Stimulated activated CD4-positive, alpha-beta T cell treated with anti-CD3 and anti-CD28 coated beads, Interleukin-2, amount 100 ng/mL, for 24 hours (primary cell): ENCODE measurements around the gene ENTHD1.

ENCODE experiments used
- DNase-seq, 2 donors: peaks; one replicate each; pipeline ENCODE4 v3.0.0-alpha.2; 2020

ENTHD1 gene

GRCh38 chr22:39710380-39711150 lies 183.0 kb downstream of the ENTHD1 start:
- DNase-seq = no peak

GRCh38 chr22:39707816-39708215 lies 185.7 kb downstream of the ENTHD1 start:
- DNase-seq = no peak

- no peak for DNase-seq
Observed at GRCh38 chr22:39707351-39707750, 186.2 kb downstream of the ENTHD1 start.

DNA sequence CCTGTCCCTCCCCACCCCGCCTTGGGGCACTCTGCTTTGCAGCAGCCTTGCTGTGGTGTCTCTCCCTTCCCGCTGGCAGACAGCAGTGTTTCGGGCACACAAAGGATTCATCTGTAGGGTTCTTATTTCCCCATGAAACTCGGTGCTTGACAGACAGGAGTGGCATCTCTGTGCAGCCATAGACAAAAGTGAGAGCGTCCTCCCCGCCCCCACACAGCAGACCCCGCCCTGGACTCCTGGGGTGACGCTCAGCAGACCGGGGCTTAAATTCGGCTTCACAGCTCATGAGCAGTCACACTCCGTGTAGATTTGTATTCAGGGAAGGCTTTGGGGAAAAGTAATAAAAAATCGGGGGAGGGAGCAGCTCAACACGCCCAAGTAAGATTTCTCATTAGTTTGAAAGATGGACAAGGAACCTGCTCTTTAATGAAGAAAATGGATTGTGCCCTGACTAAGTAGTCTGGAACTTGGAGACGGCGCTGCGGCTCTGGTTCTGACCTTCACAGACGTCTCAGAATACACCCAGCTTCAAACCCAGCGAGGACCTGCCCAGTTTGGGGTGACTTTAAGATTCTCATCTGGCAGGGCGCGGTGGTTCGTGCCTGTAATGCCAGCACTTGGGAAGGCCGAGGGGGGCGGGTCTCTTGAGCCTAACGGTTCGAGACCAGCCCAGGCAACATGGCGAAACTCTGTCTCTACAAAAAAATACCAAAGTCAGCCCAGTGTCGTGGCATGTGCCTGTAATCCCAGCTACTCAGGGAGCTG lies 187.0 kb downstream of the ENTHD1 start:
- DNase-seq = no peak

- no peak for DNase-seq
Observed at GRCh38 chr22:39705386-39705785, 188.2 kb downstream of the ENTHD1 start.

DNA sequence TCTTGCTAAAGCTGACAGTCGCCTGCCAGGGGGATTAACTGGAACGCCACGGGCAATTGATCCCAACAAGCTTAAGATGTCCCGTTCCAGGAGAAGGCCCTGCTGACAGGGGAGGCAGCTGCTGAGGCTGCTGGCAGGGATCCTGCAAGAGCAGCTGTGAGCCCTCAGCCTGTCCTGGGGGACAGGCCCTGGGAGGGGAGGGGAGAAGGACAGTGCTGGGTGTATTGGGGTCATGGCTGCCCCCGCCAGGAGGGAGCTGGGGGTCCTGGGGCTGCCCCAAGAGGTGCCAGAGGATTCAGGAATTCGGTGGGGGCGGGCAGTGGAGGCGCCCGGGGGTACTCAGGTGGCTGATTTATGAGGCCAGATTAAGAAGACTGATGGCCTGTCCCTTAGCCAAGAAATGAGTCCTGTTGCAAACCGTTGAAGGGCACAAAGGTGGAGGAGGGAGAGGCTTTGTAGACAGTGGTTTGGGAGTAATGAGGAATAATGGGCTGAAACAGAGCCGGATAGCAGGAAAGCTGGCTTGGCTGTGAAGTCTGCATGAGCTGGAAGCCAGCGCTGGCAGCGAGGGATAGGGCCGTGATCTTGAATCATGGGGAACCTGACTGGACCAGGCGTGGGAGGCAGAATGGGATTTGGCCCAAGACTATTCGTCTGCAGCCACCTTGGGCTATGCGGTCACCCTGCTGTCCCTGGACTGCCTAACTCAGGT lies 189.5 kb downstream of the ENTHD1 start:
- DNase-seq = no peak

DNA sequence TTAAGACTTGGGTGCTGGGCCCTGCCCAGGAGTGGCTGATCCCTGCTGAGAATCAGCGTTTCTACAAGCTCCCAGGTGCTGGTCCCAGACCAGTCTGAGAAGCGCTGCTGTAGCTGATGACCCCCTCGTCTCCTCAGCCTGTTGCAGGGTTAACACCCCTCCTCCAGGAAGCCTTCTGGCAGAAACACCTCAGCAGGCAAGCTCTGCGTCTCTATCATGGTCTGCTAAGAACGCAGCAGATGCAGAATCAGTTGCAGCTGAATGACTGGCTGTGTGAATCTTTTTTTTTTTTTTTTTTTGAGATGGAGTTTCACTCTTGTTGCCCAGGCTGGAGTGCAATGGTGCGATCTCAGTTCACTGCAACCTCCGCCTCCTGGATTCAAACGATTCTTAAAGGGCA lies 190.5 kb downstream of the ENTHD1 start:
- DNase-seq = no peak

DNA sequence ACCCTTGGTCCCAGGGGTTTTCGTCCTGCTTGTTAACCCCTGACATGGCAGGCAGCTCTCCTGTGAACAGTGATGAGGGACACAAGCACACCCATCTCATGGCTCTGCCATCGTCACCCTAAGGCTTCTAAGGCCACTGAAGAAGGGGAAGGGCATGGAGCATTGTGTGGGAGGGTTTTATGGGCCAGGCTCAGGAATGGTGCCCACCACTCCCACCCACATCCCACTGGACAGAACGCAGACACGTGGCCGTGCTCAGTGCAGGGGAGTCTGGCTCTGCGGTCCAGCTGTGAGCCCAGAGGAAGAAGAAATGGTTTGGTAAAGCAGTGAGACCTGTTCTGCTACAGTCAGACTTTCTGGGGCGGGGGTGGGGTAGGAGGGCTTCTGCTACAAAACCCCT lies 193.0 kb downstream of the ENTHD1 start:
- no peak for DNase-seq

DNA sequence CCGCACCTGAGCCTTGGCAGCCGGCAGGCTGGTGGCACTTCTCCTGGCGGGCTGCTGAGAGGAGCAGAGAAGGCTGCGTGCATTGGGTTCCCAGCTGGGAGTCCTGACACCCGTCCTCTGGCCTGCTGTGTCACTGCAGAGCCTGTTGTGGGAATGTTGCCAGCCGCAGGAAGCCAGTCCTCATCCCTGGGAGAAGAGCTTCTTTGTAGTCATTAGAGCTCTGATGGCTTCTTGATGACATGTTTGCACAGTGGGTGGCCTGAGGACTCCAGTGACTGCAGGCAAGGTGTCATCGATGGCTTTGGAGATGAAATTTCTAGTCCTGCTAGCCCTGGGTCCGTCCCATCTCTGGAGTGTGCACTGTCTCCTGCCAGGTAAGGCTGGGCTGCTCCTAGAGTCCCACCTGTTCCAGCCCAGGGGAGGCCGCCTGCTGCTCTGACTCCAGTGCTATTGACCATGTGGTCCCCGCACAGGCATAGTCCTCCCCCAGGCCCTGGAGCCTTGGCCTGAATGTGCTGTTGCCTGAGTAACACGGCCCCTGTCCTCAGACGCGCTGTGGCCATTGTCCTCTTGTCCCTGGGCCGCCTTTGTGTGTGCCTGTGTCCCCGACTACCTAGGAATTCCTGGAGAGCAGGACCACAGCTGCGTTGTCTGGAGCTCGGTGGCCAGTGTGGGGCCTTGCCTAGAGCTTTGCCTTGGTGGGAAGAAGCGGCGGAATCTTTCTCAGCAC lies 193.8 kb downstream of the ENTHD1 start:
- DNase-seq = no peak

DNA sequence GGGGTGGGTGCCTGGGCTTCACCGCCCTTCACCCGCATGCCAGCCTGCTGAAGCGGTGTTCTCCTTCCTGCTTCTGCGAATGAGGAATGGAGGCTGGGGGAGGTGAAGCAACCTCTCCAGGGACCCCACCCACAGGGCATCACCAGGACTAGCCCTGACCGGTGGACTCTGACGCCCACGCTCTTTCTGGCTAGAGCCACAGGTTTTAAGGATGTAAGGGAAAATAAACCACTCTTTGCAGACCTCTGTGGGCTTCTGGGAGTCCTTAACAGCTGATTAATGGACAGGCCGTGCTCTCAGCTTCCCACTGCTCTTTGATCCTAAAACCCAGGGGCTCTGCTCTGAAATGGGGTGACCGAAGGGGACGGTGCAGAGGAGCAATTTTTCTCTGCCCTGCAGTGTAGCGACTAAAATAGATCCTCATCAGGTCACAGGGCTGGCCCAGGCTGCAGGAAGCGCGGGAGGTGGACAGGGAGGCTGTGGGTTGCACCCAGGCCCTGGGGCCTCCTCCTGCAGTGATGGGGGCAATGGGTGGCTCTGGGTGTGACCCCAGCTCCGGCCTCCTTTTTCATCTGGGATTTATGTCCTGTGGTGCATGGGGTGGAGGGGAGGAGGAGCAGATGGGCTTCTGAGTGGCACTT lies 195.7 kb downstream of the ENTHD1 start:
- no peak for DNase-seq

- no peak for DNase-seq
Observed at GRCh38 chr22:39693943-39694500, 199.5 kb downstream of the ENTHD1 start.
